IPS DF 6.9 (cell line): ENCODE measurements around the gene MSH5.

Experiments used
- DNase-seq: peaks from one replicate; pipeline ENCODE4 v3.0.0-alpha.2; 2013; ENCODE audit warnings: low read depth, low spot score
- H3K27ac ChIP-seq: one replicate; pipeline ENCODE4 v1.5.1; 2013; ENCODE audit warnings: low read length, control low read depth
- H3K27me3 ChIP-seq: 2 replicates; pipeline ENCODE4 v1.6.1; 2013; ENCODE audit warnings: mild to moderate bottlenecking, low read length; ENCODE audit not compliant: control insufficient read depth, insufficient read depth
- H3K36me3 ChIP-seq: 2 replicates; pipeline ENCODE4 v1.6.1; 2013; ENCODE audit warnings: low read length; ENCODE audit not compliant: control insufficient read depth, insufficient read depth
- H3K4me1 ChIP-seq: 2 replicates; pipeline ENCODE4 v1.6.1; 2013; ENCODE audit warnings: low read length; ENCODE audit not compliant: control insufficient read depth, insufficient read depth
- H3K4me3 ChIP-seq: 2 replicates; pipeline ENCODE4 v1.5.1; 2013; ENCODE audit warnings: mild to moderate bottlenecking, low read length
- H3K9me3 ChIP-seq: 2 replicates; pipeline ENCODE4 v1.6.1; 2013; ENCODE audit warnings: low read length, inconsistent platforms; ENCODE audit not compliant: control insufficient read depth, insufficient read depth
- WGBS: extraction: QIAGEN DNeasy Blood & Tissue Kit; methylation state at CpG from one replicate; pipeline ENCODE4 v1.1.7; 2013; ENCODE audit warnings: mixed read lengths, missing lambda C conversion rate; ENCODE audit not compliant: insufficient read length, insufficient coverage; 5-methylcytosine and 5-hydroxymethylcytosine counted together

MSH5 gene

DNA sequence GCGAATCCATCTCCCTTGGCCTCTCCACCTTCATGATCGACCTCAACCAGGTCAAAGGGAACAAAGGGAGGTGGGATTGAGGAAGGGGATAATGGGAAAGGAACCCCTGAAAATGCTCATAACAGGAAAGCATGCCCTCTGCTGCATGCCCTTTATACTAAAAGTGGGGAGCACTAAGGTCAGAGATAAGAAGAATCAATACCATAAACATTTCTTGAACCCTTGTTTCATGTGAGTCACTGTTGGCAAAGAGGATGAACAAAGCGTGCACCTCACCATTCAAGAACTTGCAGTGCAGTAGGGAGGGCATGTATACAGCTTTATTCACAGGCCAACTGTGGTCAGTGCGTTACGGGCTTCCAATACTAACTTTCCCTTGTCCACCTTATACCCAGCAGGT is 21.0 kb downstream of the MSH5 start:
- H3K36me3 ChIP-seq, result no peaks in the 10 kb centered on the region; the same call in 1 of the 2 replicates
- H3K27me3 ChIP-seq, result no peaks in the 10 kb centered on the region
- no CpG with 5 or more reads among the region's 5 CpGs for WGBS
- no peak overlapping the region for H3K4me3 ChIP-seq
- H3K4me1 ChIP-seq, result peaks cover 3% of the 10 kb centered on the region; the same call in 1 of the 2 replicates
- no peak for DNase-seq
- no peak overlapping the region for H3K27ac ChIP-seq
- no peaks in the 10 kb centered on the region for H3K9me3 ChIP-seq

GRCh38 chr6:31761343-31761742 is 21.5 kb downstream of the MSH5 start:
- peaks cover 3% of the 10 kb centered on the region; the same call in 1 of the 2 replicates for H3K4me1 ChIP-seq
- no peak overlapping the region for H3K27ac ChIP-seq
- no CpG with 5 or more reads among the region's 8 CpGs for WGBS
- no peaks in the 10 kb centered on the region for H3K27me3 ChIP-seq
- H3K36me3 ChIP-seq, result no peaks in the 10 kb centered on the region; the same call in 1 of the 2 replicates
- H3K4me3 ChIP-seq, result no peak overlapping the region
- no peaks in the 10 kb centered on the region for H3K9me3 ChIP-seq
- no peak for DNase-seq

DNA sequence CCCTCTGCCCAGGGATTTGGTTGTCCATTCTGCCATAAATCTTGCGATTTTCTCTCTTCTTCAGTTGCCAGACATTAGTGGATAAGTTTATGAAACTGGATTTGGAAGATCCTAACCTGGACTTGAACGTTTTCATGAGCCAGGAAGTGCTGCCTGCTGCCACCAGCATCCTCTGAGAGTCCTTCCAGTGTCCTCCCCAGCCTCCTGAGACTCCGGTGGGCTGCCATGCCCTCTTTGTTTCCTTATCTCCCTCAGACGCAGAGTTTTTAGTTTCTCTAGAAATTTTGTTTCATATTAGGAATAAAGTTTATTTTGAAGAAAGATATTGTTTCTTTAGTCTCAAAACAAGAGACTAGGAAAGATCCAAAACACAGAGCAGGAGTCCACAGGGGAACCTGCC is 22.6 kb downstream of the MSH5 start, which contains the start of gene SAPCD1:
Gene SAPCD1 (plus strand): TSS at position 301 of the 400 bp plus-strand sequence. CDS start 399 bp downstream, outside the sequence.
- no peak within 1 kb of the TSS for H3K4me3 ChIP-seq
- H3K36me3 ChIP-seq, result no peaks in the 10 kb centered on the region; the same call in 1 of the 2 replicates
- H3K9me3 ChIP-seq, result no peaks in the 10 kb centered on the region
- peaks cover 3% of the 10 kb centered on the region; the same call in 1 of the 2 replicates for H3K4me1 ChIP-seq
- WGBS, result no CpG with 5 or more reads among the region's 4 CpGs
- no peaks in the 10 kb centered on the region for H3K27me3 ChIP-seq
- H3K27ac ChIP-seq, result no peak within 1 kb of the TSS
- DNase-seq, result no peak

DNA sequence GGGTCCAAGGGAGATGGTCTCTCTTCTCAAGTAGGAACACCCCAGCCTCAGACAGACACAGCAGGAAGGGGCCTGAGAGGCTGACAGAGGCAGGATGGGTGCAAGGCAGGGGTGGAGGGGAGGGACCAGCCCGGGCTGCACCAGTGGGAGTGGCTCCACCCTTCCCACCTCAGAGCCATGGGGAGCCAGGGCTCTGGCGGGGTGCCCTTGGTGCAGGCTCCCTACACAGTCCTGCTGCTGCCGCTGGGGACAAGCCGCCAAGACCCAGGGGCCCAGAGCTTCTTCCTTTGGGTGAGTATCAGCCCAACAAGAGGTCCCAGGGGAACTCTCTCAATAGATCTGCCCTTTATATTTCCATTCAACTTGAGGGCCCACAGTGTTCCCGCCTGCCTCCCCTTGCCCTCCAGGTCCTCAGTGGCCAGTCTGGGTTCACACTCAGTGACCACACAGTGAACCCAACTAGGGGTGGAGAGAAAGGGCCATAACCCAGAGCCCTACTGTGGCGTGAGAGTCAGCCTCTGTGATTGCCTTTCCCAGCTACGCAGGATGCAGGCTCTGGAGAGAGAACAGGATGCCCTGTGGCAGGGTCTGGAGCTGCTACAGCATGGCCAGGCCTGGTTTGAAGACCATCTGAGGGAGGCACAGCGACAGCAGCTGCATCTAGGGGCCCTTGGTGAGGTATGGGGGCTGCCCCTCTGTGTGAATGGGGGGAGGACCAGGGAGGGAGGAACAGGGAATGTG is 23.2 kb downstream of the MSH5 start:
- Histone ChIP-seq H3K4me1 (peaks cover 3% of the 10 kb centered on the region; the same call in 1 of the 2 replicates), H3K4me3 (no peak overlapping the region), H3K9me3 (no peaks in the 10 kb centered on the region), H3K27me3 (no peaks in the 10 kb centered on the region), H3K36me3 (no peaks in the 10 kb centered on the region; the same call in 1 of the 2 replicates), H3K27ac (no peak overlapping the region)
- no CpG with 5 or more reads among the region's 8 CpGs for WGBS
- no peak for DNase-seq

- H3K36me3 ChIP-seq, result no peaks in the 10 kb centered on the region; the same call in 1 of the 2 replicates
These were observed 23.8 kb downstream of the MSH5 start for GRCh38 chr6:31763619-31763940.

DNA sequence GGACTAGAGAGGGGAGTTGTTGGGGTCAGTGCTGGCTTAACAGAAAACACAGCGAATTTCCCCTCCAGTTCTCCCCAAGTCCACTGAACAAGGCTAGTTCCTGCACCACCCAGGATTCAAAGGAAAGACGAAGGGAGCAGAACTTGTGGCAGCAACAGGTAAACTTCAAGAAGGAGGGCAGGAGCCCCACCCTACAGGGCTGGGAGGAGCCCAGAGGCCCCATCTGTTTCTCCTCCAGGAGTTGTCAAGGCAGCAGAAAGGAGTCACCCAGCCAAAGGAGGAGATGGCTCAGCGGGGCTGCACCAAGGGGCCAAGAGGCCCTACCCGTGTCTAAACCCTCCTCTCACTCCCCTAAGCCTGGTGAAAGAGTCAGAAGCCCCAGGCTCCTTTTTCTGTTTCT is 24.4 kb downstream of the MSH5 start:
- Histone ChIP-seq H3K4me3 (no peak overlapping the region), H3K36me3 (no peaks in the 10 kb centered on the region), H3K27me3 (no peaks in the 10 kb centered on the region), H3K9me3 (no peaks in the 10 kb centered on the region), H3K27ac (no peak overlapping the region), H3K4me1 (peaks cover 3% of the 10 kb centered on the region; the same call in 1 of the 2 replicates)
- WGBS, result no CpG with 5 or more reads among the region's 4 CpGs
- no peak for DNase-seq

More at GRCh38 chr6:31763619-31763940, 23.8 kb downstream of the MSH5 start:
- Histone ChIP-seq H3K4me1 (peaks cover 3% of the 10 kb centered on the region; the same call in 1 of the 2 replicates), H3K9me3 (no peaks in the 10 kb centered on the region), H3K27ac (no peak overlapping the region), H3K4me3 (no peak overlapping the region), H3K27me3 (no peaks in the 10 kb centered on the region)
- no peak for DNase-seq
- WGBS, result no CpG with 5 or more reads among the region's 1 CpG

DNA sequence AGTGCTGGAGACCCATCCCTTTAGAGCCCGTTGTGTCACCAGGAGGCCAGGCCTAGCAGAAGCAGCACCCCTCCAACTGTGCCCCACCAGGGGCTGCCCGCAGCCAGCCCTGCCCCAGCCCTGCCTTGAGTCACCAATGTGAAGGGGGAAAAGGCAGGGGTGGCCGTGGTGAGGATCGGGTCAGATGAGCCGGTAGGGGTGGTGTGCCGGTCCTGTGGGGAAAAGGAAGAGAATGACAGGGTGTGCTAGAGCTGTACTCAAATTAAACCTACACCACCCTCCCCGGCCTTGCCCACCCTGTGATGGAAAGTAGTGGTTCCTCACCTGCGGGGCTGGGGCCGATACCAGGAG is 25.7 kb downstream of the MSH5 start:
- no peak overlapping the region for H3K4me3 ChIP-seq
- no peaks in the 10 kb centered on the region for H3K27me3 ChIP-seq
- H3K9me3 ChIP-seq, result no peaks in the 10 kb centered on the region
- H3K27ac ChIP-seq, result no peak overlapping the region
- no CpG with 5 or more reads among the region's 9 CpGs for WGBS
- no peak for DNase-seq
- H3K4me1 ChIP-seq, result peaks cover 3% of the 10 kb centered on the region; the same call in 1 of the 2 replicates
- no peaks in the 10 kb centered on the region for H3K36me3 ChIP-seq

GRCh38 chr6:31765910-31766794 is 26.3 kb downstream of the MSH5 start:
- Histone ChIP-seq H3K36me3 (no peaks in the 10 kb centered on the region), H3K27ac (no peak overlapping the region), H3K27me3 (no peaks in the 10 kb centered on the region), H3K4me3 (peak overlapping the region; percentile 5; the same call in 1 of the 2 replicates), H3K9me3 (no peaks in the 10 kb centered on the region), H3K4me1 (peaks cover 3% of the 10 kb centered on the region; the same call in 1 of the 2 replicates)
- DNase-seq, result no peak
- WGBS, result no CpG with 5 or more reads among the region's 42 CpGs

DNA sequence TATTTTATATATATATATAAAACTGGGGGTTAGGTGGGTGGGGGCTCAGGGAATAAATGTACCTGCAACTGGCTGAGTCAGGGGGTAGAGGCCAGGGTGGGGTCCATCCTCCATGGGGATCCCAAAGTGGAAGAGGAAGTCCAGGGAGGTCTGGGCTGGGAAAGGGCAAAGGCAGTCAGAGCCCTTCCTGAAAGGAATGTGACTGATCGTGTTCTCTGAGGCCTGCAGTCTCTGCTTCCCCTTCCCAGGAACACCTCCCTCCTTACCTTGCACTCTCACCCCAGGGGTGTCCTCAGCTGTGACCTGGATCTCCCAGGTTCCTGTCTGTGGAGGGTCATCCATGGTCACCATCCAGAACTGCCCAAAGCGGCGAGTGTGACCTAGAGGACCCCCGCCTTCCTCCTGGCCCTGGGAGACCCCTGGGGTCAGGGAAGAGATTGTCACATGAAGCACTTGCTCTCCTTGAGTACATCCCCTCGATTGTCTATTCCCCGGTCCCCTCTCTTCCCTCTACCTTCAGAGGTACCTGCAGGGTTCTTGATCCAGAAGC is 27.4 kb downstream of the MSH5 start:
- DNase-seq, result no peak

More for the DNA sequence above, 27.4 kb downstream of the MSH5 start:
- H3K27me3 ChIP-seq, result no peaks in the 10 kb centered on the region
- H3K4me1 ChIP-seq, result peaks cover 3% of the 10 kb centered on the region; the same call in 1 of the 2 replicates
- H3K9me3 ChIP-seq, result no peaks in the 10 kb centered on the region
- no peaks in the 10 kb centered on the region for H3K36me3 ChIP-seq
- no CpG with 5 or more reads among the region's 6 CpGs for WGBS
- no peak overlapping the region for H3K4me3 ChIP-seq
- H3K27ac ChIP-seq, result no peak overlapping the region
